HG03175 (cell line): ENCODE results near the gene KANSL1.

Source experiments
- ATAC-seq: cut with Tn5 transposase; IDR thresholded peaks from one replicate; pipeline ENCODE4 v1.9.1; 2021; ENCODE audit warnings: mild to moderate bottlenecking, moderate library complexity; ENCODE audit not compliant: unreplicated experiment

KANSL1 gene

GRCh38 chr17:46167826-46168569 is 25.2 kb downstream of the KANSL1 start:
- ATAC-seq, result no peak

- no peak for ATAC-seq
These were observed 26.0 kb downstream of the KANSL1 start for GRCh38 chr17:46167267-46167666.

DNA sequence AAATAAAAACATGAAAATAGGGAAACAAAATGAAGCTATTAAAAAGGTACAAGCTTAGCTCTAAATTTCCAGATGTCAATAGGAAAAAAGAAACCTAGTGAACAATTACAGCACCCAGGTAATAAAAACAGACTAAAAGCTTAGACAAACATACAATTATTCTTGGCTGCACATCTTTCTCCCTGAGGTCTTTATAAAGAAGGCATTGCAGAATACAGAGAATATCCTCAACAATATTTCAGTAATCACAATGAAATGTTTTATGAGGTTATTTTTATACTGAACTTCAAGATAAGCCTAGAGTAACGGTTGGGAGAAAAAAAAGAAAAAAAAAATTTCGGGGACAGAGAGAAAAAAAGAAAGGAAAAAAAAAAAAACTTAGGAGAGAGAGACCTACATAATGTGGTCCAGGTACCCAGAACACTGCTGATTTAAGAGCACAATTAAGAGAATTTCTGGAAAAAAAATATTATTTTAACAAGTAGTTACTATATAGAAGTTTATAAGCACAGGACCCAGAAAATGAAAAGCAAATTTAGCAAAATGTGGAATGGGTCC is 26.5 kb downstream of the KANSL1 start:
- no peak for ATAC-seq

DNA sequence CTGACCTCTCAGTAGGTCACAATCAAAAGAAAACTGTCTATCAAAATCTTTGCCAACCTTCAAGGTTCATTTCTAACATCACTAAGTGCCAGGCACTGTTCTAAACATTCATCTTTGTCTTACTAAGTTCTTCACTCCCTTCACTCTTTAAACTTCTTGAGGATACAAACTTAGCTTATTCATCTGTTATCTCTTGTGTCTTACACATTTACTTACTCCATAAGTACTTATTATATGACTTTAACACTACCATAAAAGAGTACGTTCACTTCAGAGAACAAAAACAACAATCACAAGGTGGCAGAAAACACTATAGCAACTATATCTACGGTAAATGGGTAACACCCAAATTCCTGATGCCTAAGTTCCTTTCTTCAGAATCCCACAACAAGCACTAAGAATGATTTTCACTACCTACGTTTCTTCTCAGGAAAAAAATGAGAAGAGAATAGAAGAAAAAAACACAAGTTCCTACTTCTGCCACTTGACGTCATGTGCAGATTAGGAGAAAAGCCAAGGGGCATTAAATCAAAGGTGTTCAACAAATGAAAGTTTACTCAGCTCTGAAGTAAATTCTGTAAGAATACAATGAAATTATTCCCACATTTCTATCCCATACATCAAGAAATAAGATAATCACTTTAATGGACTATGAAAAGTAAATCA is 29.2 kb downstream of the KANSL1 start:
- ATAC-seq, result no peak

GRCh38 chr17:46163316-46163715 is 29.9 kb downstream of the KANSL1 start:
- no peak for ATAC-seq

DNA sequence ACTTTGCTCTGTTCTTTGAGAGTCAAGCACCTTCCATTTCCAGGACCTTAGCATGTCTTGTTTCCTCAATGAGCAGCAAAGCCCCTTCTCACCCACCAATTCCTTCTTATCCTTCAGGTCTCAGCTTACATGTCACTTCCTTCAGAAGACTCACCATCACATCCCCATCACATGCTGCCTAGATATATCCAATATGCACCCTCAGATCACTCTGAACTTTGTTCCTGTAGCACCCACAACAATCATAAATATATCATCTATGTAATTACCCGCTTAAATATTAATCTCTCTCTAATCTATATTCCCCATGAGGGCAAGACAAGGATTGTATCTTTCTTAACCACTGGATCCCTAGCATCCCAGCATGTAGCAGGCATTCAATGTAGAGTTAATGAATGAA is 30.4 kb downstream of the KANSL1 start:
- no peak for ATAC-seq

DNA sequence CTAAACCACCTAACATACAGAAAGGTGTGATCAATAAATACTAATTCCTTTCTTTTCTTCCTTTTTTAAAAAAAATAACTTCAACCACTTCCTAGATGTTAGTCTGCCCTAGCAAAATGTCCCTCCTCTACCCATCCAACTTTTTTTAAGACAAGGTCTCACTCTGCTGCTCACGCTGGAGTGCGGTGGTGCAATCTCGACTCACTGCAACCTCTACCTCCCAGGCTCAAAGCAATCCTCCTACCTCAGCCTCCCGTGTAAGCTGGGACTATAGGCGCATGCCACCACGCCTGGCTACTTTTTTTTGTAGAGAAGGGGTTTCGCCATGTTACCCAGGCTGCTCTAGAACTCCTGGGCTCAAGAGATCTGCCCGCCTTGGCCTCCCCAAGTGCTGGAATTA is 33.1 kb downstream of the KANSL1 start:
- no peak for ATAC-seq

DNA sequence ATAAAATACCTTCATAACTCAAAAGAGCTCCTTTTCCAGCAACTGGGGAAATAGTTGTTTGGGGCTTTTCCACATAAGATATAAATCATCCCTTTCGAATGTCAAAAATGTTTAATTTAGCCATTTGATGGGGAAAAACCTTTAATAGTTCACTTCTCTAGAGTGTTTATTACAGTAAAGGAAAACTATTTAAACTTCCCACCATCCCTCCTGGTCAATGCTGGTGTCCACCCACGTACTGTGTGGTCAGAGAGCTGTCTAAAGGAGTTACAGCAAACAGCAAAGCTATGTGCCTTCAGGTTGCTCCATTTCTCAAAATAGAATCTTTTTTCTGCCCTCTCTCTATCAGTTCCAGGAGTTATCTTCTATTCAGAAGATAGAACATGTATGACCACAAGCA is 33.5 kb downstream of the KANSL1 start:
- ATAC-seq, result no peak

DNA sequence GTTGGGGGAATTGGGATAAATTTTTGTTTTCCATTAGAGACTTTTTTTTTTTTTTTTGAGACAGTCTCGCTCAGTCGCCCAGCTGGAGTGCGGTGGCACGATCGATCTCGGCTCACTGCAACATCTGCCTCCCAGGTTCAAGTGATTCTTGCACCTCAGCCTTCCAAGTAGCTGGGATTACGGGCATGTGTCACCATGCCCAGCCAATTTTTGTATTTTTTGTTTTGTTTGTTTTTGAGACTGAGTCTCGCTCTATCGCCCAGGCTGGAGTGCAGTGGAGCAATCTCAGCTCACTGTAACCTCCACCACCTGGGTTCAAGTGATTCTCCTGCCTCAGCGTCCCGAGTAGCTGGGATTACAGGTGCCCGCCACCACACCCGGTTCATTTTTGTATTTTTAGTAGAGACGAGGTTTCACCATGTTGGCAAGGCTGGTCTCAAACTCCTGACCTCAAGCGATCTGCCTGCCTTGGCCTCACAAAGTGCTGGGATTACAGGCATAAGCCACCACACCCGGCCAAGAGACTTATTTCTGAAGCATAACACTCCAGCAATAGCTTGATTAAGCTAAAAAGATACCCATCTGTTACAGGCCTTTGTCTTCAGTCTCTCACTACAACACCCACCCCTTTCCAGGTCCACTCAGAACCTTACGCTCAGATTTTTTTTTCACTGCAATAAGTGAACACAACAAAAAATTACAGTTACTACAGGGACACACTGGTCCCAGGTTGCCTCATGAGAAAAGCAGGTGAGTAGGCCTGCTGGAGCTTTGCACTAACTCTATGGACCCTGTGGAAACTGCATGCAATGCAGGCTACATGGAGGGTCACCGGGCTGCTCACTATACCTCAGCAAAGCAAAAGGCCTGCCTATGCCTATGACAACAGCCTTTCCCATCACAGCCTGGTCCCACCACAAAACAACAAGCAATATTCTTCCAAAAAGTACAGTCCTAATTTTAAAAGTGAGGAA is 34.6 kb downstream of the KANSL1 start:
- ATAC-seq, result no peak

DNA sequence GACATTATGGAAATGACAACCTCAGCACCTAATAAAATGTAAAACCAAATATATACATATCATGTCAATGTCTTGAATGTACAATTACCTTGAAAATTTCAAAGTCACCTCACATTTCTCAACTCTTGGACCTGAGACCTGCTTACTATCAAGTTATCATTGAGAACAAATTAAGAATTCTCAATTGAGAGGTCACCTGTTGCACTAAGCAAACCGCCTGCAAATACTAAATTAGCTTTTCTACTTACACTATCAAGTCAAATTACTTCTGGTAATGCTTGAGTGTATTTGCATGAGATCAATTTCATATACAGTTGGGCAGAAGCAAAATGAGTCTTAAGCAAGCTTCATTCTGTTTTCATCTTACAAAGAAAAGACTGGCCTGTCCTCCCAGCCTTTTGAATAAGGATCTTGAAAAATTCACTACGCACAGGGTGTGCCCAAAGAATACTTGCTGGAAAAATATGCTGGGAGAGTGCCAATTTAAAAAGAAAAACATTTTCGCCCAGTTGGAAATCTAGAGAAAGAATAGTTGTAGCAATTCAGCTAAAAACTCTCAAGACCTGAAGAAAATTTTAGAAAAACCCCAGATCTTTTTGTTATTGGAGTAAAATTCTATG is 35.7 kb downstream of the KANSL1 start:
- ATAC-seq, result no peak

DNA sequence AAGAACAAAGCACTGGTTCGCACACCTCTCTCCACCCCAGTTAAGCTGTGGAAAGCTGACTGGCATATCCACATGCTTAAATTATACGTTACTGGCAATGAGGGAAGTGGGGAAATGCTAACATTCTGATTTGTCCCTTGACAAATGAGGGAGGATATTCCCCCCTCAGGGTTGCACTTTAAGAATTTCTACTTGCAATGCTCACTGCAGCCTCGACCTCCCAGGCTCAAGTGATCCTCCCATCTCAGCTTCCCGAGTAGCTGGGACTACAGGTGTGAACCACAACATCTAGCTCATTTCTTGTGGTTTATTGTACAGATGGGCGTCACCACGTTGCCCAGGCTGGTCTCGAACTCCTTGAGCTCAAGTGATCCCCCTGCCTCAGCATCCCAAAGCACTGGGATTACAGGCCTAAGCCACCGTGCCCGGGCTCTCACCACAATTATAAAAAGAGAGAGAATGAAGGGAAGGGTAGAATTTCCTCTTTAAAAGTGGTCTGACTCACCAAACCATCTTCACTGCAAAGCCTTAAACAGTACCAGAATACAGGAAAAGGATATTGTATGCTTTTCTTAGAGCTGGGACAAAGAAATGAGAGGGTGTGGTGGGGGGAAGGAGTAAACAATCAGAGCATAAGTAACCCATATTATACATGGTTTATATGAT is 38.9 kb downstream of the KANSL1 start:
- no peak for ATAC-seq

DNA sequence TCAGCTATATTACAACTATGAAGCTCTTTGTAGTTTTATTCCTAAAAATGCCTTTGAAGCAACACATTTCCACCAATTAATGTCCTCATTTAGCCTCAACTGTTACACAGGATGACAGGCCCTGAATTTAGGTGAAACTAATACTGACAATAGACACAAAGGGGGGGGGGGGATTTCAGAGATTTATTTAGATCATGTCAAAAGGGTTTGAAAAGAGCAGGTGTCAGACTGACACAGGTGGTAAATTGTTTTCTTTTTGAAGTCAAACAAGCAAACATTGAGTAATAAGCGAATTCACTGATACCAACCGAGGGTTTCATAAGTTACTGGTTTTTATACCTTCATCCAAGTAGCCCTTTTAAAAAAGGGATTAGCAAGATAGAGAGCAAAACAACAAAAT is 40.8 kb downstream of the KANSL1 start:
- ATAC-seq, result no peak

GRCh38 chr17:46151762-46152161 is 41.5 kb downstream of the KANSL1 start:
- no peak for ATAC-seq

GRCh38 chr17:46150216-46150963 is 42.8 kb downstream of the KANSL1 start:
- no peak for ATAC-seq

DNA sequence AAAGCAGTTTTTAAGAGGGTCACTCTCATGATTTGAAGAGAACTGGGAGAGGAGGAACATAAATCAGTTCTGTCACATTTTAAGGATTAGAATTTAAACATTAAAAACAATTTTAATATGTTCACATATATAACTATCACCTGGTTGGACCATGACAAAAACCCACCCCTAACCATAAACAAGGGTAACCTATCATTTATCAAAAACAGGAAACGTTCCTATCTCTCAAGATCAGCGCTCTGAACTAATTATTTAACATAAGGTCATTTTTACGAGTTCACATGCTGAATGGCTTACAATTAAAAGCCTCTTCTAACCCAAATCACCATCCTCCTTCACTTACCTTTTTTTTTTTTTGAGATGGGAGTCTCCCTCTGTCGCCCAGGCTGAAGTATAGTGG is 45.0 kb downstream of the KANSL1 start:
- ATAC-seq, result no peak

DNA sequence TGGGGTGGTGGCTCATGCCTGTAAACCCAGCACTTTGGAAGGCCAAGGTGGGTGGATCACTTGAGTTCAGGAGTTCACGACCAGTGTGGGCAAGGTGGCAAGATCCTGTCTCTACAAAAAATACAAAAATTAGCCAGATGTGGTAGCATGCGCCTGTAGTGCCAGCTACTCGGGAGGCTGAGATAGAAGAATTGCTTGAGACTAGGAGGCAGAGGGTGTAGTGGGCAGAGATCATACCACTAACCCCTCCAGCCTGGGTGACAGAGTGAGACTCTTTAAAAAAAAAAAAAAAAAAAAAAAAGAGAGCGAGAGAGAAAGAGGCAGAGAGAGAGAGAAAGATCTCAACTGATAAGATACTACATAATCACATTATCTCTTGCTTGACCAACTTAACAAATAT is 45.9 kb downstream of the KANSL1 start:
- ATAC-seq, result no peak

DNA sequence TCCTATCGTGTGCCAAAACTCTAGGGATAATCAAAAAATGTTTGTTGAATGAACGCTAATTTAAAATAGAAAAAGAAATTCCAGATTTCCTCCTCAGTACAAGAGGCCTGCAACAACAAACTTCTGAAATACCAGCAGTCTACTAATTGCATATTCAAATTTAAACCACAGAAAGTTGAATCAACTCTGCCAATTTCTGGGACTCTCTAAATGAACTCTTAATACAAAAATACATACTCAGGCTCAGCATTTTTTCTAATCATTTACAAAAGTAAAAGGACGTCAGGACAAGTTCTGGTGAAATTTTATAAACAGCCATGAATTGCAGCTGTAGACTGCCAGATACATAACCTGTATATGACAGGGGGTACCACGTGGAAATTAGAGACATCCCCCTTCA is 49.0 kb downstream of the KANSL1 start:
- ATAC-seq, result no peak

- no peak for ATAC-seq
These were observed 49.4 kb downstream of the KANSL1 start for GRCh38 chr17:46143827-46144236.

DNA sequence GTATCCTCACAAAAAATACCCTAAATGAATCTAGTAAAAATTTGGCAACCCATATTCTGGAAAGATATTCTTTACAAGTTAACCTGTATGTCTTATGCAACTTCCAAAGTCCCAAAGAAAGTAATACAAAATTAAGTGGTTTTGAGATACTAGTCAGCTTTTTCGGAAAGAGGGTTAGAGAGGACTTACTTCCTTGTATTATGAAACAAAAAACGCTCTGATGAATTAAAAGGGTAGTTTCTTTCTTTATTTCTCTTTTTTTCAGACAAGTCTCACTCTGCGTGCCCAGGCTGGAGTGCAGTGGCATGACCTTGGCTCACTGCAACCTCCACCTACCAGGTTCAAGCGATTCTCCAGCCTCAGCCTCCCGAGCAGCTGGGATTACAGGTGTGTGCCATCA is 51.6 kb downstream of the KANSL1 start:
- ATAC-seq, result no peak
